ENCODE data around the gene HCCS. TPM values are rescaled to one million over a fixed set of nuclear protein-coding genes. Genes with fewer than 3 reads are reported as not detected.

The HCCS gene
- total RNA-seq, 1 donor from 2014 or later: 57.7 TPM

DNA sequence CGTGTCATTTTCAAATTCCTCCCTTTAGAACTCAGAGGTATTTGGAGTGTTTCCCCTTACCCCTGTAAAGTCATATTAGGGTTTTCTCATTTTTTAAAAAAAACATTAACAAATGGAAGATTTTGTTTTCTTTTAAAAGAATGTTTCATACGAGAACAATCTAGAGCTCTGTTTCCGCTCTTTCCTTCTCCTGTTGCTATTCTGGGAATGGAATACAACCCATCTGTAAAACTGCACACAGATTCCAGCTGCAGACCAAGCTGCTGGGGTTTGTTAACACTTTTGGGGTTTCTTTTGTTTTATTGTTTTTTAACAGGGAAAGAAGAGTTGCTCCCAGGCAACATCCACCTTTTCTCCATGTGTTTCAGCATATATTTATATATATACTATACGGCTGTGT, 61.3 kb downstream of the HCCS start:
- DNase-seq (no peak), ATAC-seq (no peak)
- intact Hi-C loops (cut with micrococcal nuclease): no loop called here

Other genes starting within 250 kb of the HCCS start
- gene AMELX, start 182.1 kb downstream of the HCCS start, total RNA-seq: not detected

Measured in left ventricle myocardium superior (tissue), 1 donor.